ENCODE data around the gene PLD1. TPM values are rescaled to one million over a fixed set of nuclear protein-coding genes. Genes with fewer than 3 reads are reported as not detected.

The PLD1 gene
- total and polyA plus RNA-seq, 8 donors, result 3.4 to 43.0 (median 11.0) TPM

GRCh38 chr3:171652932-171653331 is 157.4 kb downstream of the PLD1 start:
- Histone ChIP-seq H3K9me3 (no peaks in the 10 kb centered on the region), H3K27me3 (no peaks in the 10 kb centered on the region), H3K27ac (no peak overlapping the region), H3K36me3 (peaks cover 3 to 8% (median 6%) of the 10 kb centered on the region in 4 donors), H3K4me1 (peaks cover 0 to 6% (median 0%) of the 10 kb centered on the region in 4 donors), H3K4me3 (no peak overlapping the region)
- DNase-seq, result no peak
- intact Hi-C loops (cut with DNase I; ENCODE audit: low total_unique reads), result no loop called here
- TF ChIP-seq POLR2AphosphoS5 (IDR thresholded peaks at IDR 0.05) (no peak), POLR2A (IDR thresholded peaks at IDR 0.05) (no peak), EP300 (IDR thresholded peaks at IDR 0.05) (no peak), CTCF (IDR thresholded peaks at IDR 0.05) (no peak)
- WGBS, 5 donors, result 89 to 100% (median 95%) methylated on average over 1 of the region's 1 CpG

GRCh38 chr3:171649911-171650592 is 160.2 kb downstream of the PLD1 start:
- Histone ChIP-seq H3K36me3 (peaks cover 0 to 6% (median under 1%) of the 10 kb centered on the region in 4 donors), H3K27ac (peak overlapping the region in 2 of 5 donors; percentile 3 to 16), H3K27me3 (no peaks in the 10 kb centered on the region), H3K4me1 (peaks cover 0 to 12% (median 0%) of the 10 kb centered on the region in 4 donors), H3K9me3 (no peaks in the 10 kb centered on the region), H3K4me3 (no peak overlapping the region)
- no peak for TF ChIP-seq POLR2AphosphoS5 (IDR thresholded peaks at IDR 0.05)
- TF ChIP-seq EP300 (IDR thresholded peaks at IDR 0.05), result no peak
- TF ChIP-seq CTCF (IDR thresholded peaks at IDR 0.05), result no peak
- no peak for TF ChIP-seq POLR2A (IDR thresholded peaks at IDR 0.05)
- WGBS, 5 donors, result 87 to 95% (median 89%) methylated on average over 10 of the region's 10 CpGs
- intact Hi-C loops (cut with DNase I; ENCODE audit: low total_unique reads), result no loop called here
- DNase-seq, result no peak

- no peak overlapping the region for H3K27ac ChIP-seq
- intact Hi-C loops (cut with DNase I; ENCODE audit: low total_unique reads), result no loop called here
- WGBS, 5 donors, result 59 to 85% (median 78%) methylated on average over 4 of the region's 4 CpGs
These were observed 161.0 kb downstream of the PLD1 start for GRCh38 chr3:171649267-171649666.

GRCh38 chr3:171648069-171648468 is 162.2 kb downstream of the PLD1 start:
- no peak overlapping the region for H3K27ac ChIP-seq
- no peaks in the 10 kb centered on the region for H3K27me3 ChIP-seq
- peaks cover 0 to 6% (median 0%) of the 10 kb centered on the region in 4 donors for H3K4me1 ChIP-seq
- DNase-seq, result no peak
- H3K9me3 ChIP-seq, result no peaks in the 10 kb centered on the region
- H3K4me3 ChIP-seq, result no peak overlapping the region
- intact Hi-C loops (cut with DNase I; ENCODE audit: low total_unique reads), result no loop called here
- no peak for TF ChIP-seq EP300 (IDR thresholded peaks at IDR 0.05)
- TF ChIP-seq POLR2AphosphoS5 (IDR thresholded peaks at IDR 0.05), result no peak
- TF ChIP-seq POLR2A (IDR thresholded peaks at IDR 0.05), result no peak
- TF ChIP-seq CTCF (IDR thresholded peaks at IDR 0.05), result no peak
- peaks cover 0 to 6% (median 0%) of the 10 kb centered on the region in 4 donors for H3K36me3 ChIP-seq

More at GRCh38 chr3:171649267-171649666, 161.0 kb downstream of the PLD1 start:
- peak in 1 of 2 donors; percentile 30 for DNase-seq
- H3K4me1 ChIP-seq, result peaks cover 0 to 6% (median 0%) of the 10 kb centered on the region in 4 donors
- H3K4me3 ChIP-seq, result no peak overlapping the region
- H3K27me3 ChIP-seq, result no peaks in the 10 kb centered on the region
- no peaks in the 10 kb centered on the region for H3K9me3 ChIP-seq
- peak in 1 of 3 donors; percentile 19 for TF ChIP-seq POLR2AphosphoS5 (IDR thresholded peaks at IDR 0.05)
- TF ChIP-seq POLR2A (IDR thresholded peaks at IDR 0.05), result no peak
- TF ChIP-seq CTCF (IDR thresholded peaks at IDR 0.05), result no peak
- TF ChIP-seq EP300 (IDR thresholded peaks at IDR 0.05), result no peak
- peaks cover 0 to 6% (median 3%) of the 10 kb centered on the region in 4 donors for H3K36me3 ChIP-seq
